Stimulated activated CD4-positive, alpha-beta T cell treated with anti-CD3 and anti-CD28 coated beads, Interleukin-1b, Interleukin-23, amount 100 ng/mL, for 1 hour (primary cell): ENCODE results near the gene SUCLG2.

Experiments used
- DNase-seq, 2 donors: peaks; one replicate each; pipeline ENCODE4 v3.0.0-alpha.2; 2020; ENCODE audit warnings: low read depth in 2 of 2

Gene SUCLG2

DNA sequence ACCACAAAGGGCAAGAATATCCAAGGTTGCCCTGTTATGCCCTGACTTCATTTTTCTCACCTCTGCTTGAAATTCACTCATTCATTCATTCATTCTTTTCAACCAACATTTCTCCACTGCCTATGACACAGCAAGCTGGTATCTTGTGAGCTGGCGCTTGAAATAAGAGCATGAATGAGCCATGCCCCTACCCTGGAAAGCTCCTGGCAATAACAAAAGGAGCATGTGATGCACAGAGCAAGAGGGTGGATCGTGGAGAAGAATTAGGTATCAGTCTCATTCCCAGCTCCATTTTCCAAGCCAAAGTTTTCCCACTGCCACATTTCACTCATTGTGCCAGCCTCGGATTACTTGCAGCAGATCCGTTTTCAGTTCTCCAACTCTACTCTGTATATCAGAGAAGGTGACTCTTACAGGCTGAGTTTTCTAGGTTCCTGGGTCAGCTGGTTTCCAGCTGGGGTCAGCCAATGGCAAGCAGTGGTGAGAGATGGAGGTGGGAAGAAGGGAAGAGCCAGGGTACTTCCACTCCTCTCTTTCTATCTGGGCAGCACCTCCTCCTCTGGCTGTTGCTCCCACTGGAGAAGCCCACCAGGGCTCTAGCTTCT, 144.8 kb downstream of the SUCLG2 start:
- DNase-seq, result no peak

GRCh38 chr3:67507584-67507983, 146.8 kb downstream of the SUCLG2 start:
- DNase-seq, result no peak

- no peak for DNase-seq
These were observed 153.7 kb downstream of the SUCLG2 start for GRCh38 chr3:67500709-67501108.

GRCh38 chr3:67497746-67498145, 156.7 kb downstream of the SUCLG2 start:
- DNase-seq, result no peak

DNA sequence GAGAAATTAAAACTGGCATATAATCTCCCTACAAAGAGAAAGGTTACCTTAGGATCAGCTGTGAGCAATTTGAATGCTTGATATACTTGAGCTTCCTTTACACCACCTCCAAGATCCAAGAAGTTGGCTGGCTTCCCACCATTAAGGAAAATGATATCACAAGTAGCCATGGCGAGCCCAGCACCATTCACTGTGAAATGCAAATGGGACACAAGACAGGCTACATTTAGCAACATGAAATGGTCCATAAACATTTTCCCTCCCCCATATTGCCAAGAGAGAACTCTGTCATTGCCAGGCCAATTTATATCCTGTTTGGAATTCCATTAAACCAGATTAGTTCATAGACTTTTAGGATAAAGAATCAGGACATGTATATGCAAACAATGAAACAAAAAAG, 158.7 kb downstream of the SUCLG2 start:
- DNase-seq, result no peak

DNA sequence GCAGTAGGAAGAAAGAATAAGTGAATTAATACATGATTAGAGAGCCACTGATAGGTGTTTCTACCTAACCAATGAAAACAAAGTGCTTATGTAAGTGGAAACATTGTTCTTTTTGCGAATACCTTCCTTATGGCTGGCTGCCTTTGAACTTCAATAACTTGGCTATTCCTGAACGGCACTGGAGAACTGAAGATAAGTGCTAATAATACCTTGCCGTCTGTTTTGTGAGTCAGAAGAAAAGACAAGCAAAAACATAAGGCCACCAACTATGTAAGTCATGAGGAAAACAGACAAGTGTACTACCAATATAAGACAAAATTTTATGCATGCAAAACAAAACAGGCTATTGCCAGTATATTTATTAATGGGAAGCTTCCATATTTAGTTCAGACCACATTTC, 160.6 kb downstream of the SUCLG2 start:
- DNase-seq, result no peak

DNA sequence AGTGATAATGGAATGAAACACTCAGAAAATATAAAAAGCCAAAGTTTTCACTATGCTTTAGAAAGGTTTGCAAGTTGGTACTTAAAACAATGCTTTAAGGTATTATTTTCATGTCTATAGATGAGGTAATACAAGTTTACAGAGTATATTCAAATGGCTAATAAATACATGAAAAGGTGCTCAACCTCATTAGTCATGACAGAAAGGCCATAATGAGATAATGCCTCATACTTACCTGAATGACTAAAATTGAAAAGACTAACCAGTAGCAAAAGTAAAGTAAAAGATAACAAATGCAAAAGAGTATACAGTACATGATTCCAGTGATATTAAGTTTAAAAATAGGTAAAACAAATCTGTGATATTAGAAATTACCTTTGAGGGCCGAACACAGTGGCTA, 163.8 kb downstream of the SUCLG2 start:
- no peak for DNase-seq

DNA sequence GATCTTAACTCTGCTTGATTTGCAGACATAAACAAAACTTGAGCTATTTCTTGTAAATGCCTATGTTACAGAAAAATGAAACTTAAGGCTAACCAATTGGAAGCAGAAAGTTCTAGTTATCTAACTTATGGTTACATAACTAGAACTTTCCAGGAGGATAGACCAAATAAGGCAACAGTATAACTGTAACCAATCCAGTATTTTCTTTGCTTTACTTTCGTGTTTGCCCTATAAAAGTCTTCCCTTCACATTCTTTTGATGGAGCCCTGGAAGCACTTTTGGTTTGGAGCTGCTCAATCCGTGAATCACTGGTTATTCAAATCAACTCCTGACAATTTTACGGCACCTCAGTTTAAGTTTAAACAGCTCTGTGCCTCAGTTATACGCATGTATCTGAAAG, 164.6 kb downstream of the SUCLG2 start:
- DNase-seq, result no peak

DNA sequence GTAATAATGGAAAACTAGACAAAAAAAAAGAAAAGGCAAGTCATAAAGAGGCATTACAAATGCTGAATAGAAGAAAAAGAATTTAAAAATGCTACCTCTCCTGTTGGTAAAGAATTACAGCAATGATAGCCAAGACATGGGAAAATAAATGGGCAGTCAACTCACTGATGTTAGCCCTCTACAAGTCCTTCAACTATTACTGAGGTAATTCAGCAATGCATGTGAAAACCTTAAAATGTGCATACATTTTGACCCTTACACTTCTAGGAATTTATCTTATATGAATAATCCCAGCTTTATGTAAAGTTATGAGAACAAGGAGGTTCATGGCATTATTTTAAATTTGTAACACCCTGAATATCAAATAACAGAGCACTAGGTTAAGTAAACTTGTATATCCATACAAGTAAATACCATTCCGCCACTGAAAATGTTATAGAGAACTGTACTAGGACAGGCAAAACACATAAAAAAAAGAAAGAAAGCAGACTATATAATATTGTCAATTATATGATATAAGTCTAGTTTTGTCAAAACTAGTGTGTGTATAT, 166.8 kb downstream of the SUCLG2 start:
- DNase-seq, result no peak

DNA sequence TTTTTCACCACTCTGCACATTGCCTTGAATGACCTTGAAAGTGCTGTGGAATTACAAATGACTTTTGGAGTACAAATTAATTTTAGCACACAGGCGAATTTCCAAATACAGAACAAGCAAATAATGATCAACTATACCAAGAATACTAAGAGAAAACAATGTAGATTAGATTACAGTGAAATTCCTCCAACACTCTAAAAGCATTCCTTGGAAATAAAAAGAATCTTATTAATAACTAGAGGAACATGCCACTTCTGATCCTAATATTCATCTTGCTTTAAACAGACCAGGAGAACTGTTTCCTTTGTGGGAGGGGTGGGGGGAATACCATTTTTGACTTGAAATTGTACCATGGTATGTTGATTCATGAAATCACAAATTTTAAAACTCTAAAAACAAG, 167.5 kb downstream of the SUCLG2 start:
- DNase-seq, result no peak

DNA sequence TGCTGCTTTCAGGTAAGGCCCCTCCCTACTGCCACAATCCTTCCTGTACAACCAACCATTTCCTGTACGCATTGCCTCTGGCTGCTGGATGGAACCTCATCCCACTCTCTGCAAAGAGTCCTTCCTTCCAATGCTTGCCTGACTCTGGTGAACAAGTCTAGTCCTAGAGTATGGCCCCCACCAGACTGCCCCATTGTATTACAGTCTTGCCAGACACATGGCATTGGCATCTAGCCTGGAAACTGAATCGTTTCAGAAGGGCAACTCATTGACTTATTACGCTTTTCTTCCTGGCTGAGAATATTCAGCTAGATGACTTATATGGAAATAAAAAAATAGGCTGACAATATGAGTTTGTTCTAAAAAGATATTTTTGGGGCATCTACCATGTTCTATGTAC, 170.3 kb downstream of the SUCLG2 start:
- DNase-seq, result no peak

DNA sequence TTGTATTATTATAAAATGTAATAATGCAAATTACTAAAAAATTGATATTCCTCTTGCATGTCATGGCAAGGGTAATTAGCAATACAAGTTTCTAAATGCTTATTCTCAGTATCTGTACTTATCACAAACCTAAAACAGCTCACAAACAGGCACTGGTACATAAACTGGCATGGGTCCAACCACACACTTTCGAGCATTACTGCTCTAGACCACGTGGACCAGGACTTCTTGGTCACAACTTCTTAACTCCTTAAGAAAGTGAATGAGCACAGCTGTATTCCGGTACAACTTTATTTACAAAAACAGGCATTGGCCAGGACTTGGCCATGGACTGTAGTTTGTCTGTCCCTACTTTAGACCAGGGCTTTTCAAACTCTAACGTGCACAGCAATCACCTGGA, 173.3 kb downstream of the SUCLG2 start:
- no peak for DNase-seq

- DNase-seq, result no peak
These were observed 176.0 kb downstream of the SUCLG2 start for GRCh38 chr3:67478423-67478822.

DNA sequence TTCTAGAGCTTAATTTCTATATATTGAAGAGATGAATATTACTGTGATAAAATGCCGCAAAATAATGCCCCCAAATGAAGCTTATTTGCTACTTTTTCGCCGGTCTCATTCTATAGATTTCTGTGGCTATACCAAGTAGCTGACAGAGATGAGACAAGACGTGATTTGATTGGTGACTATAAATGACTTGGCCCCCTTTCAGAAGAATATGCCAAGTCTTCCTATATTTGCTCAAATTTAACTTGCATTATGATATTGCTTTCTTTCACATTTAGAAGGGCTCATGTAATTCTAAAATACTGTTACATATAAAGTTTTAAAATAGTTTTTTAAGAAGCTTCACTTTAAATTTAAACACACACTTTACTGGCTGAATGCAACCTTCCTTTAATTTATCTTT, 180.1 kb downstream of the SUCLG2 start:
- no peak for DNase-seq

GRCh38 chr3:67472674-67473201, 181.7 kb downstream of the SUCLG2 start:
- DNase-seq, result no peak

DNA sequence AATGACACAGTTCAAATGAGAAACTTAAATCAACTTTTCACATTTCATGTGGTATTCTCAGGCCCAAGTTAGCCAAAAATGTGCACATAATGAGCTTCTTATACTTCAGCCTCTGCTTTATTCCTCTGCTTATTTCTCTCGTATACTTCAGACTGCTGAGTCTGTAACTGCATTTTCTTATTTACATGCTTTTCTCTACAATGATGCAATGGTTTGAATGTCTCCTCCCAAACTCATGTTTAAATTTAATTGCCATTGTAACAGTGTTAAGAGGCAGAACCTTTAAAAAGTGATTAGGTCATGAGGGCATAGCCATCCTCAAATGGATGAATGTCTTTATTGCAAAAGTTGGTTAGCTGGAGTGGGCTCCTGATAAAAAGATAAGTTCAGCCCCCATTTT, 184.2 kb downstream of the SUCLG2 start:
- no peak for DNase-seq

- DNase-seq, result no peak
These were observed 185.9 kb downstream of the SUCLG2 start for GRCh38 chr3:67468511-67468910.

- DNase-seq, result no peak
These were observed 190.8 kb downstream of the SUCLG2 start for GRCh38 chr3:67463656-67464055.

GRCh38 chr3:67462187-67462586, 192.2 kb downstream of the SUCLG2 start:
- no peak for DNase-seq

DNA sequence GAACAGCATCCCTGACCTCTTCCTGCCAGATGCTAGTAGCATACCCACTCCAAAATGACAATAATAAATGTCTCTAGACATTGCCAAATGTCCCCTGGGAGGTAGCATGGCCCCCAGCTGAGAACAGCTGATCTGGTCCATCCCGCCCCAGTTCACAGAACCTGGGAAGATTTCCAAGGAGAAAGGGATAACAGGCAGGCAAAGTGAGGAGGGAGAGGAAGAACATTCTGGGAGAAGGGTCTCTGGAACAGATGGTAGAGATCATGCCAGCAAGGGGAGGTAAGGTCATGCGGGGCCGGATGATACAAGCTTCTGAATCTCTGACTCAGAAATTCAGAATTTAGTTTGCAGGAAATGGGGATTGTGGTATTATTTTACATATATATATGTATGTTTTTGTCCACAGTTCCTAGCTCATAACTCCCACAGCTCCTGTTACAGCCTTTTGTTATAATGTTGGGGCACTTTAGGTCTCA, 192.7 kb downstream of the SUCLG2 start:
- no peak for DNase-seq

DNA sequence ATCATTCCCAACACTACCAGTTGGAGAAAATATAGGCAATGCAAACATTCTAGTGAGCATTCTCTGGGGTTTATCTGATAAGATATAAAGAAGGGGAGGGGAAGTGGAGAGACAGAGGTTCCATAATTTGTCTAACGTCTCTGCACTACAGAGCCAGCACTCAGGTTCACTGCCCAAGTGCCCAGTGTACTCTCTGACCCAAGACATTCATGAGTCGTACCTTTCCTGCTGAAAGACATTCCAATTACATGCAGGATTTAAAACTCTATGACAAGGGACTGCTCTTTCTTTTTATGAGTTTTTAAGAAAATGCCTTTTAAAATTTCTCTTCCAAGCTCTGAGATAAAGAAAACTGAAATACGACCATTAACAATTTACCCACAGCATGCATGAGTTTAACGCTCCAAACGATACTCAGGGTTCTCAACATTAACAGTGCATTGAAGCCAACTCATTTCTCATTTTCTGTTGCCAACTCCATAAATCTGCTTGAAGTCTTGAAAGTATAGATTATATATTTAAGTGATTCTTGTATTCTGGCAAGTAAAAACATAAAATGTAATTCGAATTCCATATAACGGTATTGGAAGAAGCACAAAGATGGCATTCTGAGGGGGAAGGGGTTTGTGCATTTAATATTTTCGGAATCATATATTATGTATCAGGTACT, 193.4 kb downstream of the SUCLG2 start:
- no peak for DNase-seq

DNA sequence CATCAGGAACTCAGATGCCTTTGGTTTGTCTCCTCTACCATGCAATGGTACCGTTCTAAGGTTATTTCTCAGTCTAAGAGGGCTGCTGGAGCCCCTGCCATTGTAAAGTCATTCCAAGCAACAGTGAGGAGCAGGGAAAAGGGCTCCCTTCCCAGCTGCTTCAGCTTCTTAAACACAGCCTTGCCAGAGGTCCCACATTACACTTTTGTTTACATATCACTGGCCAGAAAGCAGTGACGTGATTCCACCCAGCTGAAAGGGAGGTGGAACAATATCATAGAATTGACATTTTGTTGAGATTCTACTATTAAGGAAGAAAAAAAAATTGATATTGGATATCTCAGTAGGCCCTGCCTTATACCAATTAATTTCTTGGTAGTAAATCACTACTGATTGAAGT, 194.6 kb downstream of the SUCLG2 start:
- DNase-seq, result no peak

- DNase-seq, result no peak
These were observed 195.4 kb downstream of the SUCLG2 start for GRCh38 chr3:67458896-67459530.
